ENCODE data around the gene WASHC4.

Gene WASHC4

GRCh38 chr12:105202202-105202601 lies 94.7 kb downstream of the WASHC4 start:
- Histone ChIP-seq H3K36me3 (ENCODE audit: control insufficient read depth, insufficient read depth, low read length) (peaks cover 64% of the 10 kb centered on the region), H3K4me1 (ENCODE audit: control insufficient read depth, insufficient read depth, low read length, poor library complexity, severe bottlenecking) (no peaks in the 10 kb centered on the region), H3K27me3 (replicated peaks; ENCODE audit: control insufficient read depth, insufficient read depth, low read length, poor library complexity, severe bottlenecking) (no peaks in the 10 kb centered on the region), H3K27ac (ENCODE audit: insufficient read depth, low read length, poor library complexity, severe bottlenecking) (no peak overlapping the region), H3K9me3 (ENCODE audit: control insufficient read depth, low read length) (no peaks in the 10 kb centered on the region), H3K4me3 (ENCODE audit: insufficient read depth, low read depth, low read length, poor library complexity, severe bottlenecking) (no peak overlapping the region)
- DNase-seq, result no peak

DNA sequence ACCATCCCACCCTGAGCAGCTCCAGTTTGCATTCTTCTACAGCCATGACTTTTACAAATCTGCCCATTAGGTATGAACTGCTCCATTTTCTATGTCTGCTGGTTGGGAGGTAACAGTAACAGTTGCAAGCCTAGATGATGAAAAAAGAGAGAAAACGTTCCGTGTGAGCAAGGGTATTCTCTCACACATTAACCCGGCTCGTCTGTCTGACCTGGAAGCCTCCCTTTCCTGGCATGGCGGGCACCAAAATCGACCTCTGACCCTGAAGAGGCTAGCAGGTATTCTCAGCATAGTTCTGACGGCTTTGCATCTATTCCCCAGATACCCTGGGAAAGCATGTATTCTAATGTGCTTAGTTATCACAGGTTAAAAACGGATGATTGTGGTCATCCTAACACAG lies 96.6 kb downstream of the WASHC4 start:
- Histone ChIP-seq H3K9me3 (ENCODE audit: control insufficient read depth, low read length) (no peaks in the 10 kb centered on the region), H3K4me1 (ENCODE audit: control insufficient read depth, insufficient read depth, low read length, poor library complexity, severe bottlenecking) (no peaks in the 10 kb centered on the region), H3K36me3 (ENCODE audit: control insufficient read depth, insufficient read depth, low read length) (peaks cover 60% of the 10 kb centered on the region), H3K27me3 (replicated peaks; ENCODE audit: control insufficient read depth, insufficient read depth, low read length, poor library complexity, severe bottlenecking) (no peaks in the 10 kb centered on the region), H3K4me3 (ENCODE audit: insufficient read depth, low read depth, low read length, poor library complexity, severe bottlenecking) (no peak overlapping the region), H3K27ac (ENCODE audit: insufficient read depth, low read length, poor library complexity, severe bottlenecking) (no peak overlapping the region)
- DNase-seq, result no peak

GRCh38 chr12:105204916-105205315 lies 97.4 kb downstream of the WASHC4 start:
- no peaks in the 10 kb centered on the region for H3K4me1 ChIP-seq (ENCODE audit: control insufficient read depth, insufficient read depth, low read length, poor library complexity, severe bottlenecking)
- H3K36me3 ChIP-seq (ENCODE audit: control insufficient read depth, insufficient read depth, low read length), result peaks cover 58% of the 10 kb centered on the region
- H3K4me3 ChIP-seq (ENCODE audit: insufficient read depth, low read depth, low read length, poor library complexity, severe bottlenecking), result no peak overlapping the region
- H3K27me3 ChIP-seq (replicated peaks; ENCODE audit: control insufficient read depth, insufficient read depth, low read length, poor library complexity, severe bottlenecking), result no peaks in the 10 kb centered on the region
- H3K9me3 ChIP-seq (ENCODE audit: control insufficient read depth, low read length), result no peaks in the 10 kb centered on the region
- DNase-seq, result no peak
- H3K27ac ChIP-seq (ENCODE audit: insufficient read depth, low read length, poor library complexity, severe bottlenecking), result no peak overlapping the region

DNA sequence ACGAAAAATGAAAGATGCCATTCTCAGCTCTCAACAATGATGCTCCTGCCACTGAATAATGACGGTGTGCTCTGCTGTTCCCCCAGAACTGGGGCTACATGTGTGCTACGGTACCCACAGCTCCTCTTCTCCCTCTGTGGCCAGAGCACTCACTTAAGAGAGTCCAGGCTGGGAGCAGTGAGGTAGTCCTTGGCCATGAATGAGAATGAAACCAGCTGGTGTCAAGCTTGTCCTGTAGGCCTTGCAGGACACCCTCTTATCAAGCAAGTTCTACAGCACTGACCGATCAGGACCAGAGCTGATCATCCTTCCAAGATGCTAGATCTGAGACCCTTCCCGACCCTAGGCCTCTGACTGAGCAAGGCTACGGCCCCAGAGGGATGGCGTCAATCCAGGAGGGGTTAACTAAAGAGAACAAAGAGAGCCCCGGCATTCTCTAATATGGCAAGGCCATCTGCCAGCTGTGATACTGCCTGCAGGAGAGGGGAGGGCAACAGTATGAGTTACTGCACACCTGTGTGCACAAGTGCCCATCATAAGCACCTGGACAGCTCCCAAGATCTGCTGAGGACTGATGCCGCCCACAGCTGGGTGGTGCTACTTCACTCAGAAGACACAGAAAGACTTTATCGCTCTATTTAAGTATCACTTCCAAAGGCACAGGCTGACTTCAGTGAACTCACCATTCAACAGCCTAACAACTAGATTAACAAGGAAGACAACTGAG lies 98.0 kb downstream of the WASHC4 start:
- Histone ChIP-seq H3K36me3 (ENCODE audit: control insufficient read depth, insufficient read depth, low read length) (peaks cover 56% of the 10 kb centered on the region), H3K27ac (ENCODE audit: insufficient read depth, low read length, poor library complexity, severe bottlenecking) (no peak overlapping the region), H3K4me3 (ENCODE audit: insufficient read depth, low read depth, low read length, poor library complexity, severe bottlenecking) (no peak overlapping the region), H3K27me3 (replicated peaks; ENCODE audit: control insufficient read depth, insufficient read depth, low read length, poor library complexity, severe bottlenecking) (no peaks in the 10 kb centered on the region), H3K9me3 (ENCODE audit: control insufficient read depth, low read length) (no peaks in the 10 kb centered on the region), H3K4me1 (ENCODE audit: control insufficient read depth, insufficient read depth, low read length, poor library complexity, severe bottlenecking) (no peaks in the 10 kb centered on the region)
- DNase-seq, result no peak

DNA sequence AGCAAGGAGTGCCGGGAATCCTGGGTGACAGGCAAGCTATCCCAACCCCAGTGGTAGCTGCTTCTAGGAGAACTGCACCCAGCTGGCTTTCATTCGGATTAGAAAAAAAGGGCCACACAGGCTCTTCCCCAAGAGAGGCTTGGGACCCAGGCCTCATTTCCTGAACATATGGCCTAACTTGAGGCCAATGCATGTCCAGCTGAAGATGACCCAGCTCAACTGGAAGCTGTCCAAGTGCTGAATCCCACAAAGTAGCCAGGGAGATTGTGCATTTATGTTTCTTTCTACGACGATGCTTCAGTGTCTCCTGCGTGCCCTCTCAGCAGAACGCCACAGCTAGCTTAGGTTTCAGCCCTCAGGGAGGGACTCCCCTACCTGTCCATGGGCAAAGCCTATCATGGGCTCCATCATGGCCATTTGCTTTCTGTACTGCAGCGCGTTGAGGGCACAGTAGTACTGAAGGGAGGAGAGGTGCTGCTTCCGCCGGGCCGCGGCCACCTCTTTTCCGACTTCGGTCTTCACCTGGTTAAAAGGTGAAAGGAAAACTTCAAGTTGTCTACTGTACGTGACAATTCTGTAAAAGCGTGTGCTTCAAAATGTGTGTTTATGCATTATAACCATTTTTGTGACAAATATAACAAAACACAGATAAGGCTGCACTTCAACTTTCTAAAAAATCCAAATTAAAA lies 99.3 kb downstream of the WASHC4 start:
- no peaks in the 10 kb centered on the region for H3K9me3 ChIP-seq (ENCODE audit: control insufficient read depth, low read length)
- no peak for DNase-seq
- H3K4me1 ChIP-seq (ENCODE audit: control insufficient read depth, insufficient read depth, low read length, poor library complexity, severe bottlenecking), result no peaks in the 10 kb centered on the region
- no peak overlapping the region for H3K27ac ChIP-seq (ENCODE audit: insufficient read depth, low read length, poor library complexity, severe bottlenecking)
- peaks cover 51% of the 10 kb centered on the region for H3K36me3 ChIP-seq (ENCODE audit: control insufficient read depth, insufficient read depth, low read length)
- no peak overlapping the region for H3K4me3 ChIP-seq (ENCODE audit: insufficient read depth, low read depth, low read length, poor library complexity, severe bottlenecking)
- no peaks in the 10 kb centered on the region for H3K27me3 ChIP-seq (replicated peaks; ENCODE audit: control insufficient read depth, insufficient read depth, low read length, poor library complexity, severe bottlenecking)

DNA sequence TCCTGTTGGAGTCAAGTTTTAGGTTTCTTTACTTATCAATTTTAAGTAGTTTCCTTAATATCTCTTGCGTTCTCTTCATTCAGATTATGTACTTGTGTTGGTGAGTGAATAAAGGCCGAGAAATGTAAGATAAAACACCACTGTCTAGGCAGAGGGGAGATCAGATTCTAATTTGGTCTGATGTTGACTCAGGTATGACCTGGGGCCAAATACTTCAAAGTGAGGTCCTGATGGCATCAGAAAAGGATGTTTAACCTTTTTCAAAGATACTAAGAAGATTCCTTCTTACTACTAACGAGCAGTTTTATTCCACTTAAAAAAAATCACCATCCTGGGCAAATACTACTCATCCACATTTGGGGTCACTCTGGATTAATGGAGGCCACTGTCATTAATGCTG lies 101.6 kb downstream of the WASHC4 start:
- no peaks in the 10 kb centered on the region for H3K27me3 ChIP-seq (replicated peaks; ENCODE audit: control insufficient read depth, insufficient read depth, low read length, poor library complexity, severe bottlenecking)
- H3K4me1 ChIP-seq (ENCODE audit: control insufficient read depth, insufficient read depth, low read length, poor library complexity, severe bottlenecking), result no peaks in the 10 kb centered on the region
- peaks cover 35% of the 10 kb centered on the region for H3K36me3 ChIP-seq (ENCODE audit: control insufficient read depth, insufficient read depth, low read length)
- no peak overlapping the region for H3K27ac ChIP-seq (ENCODE audit: insufficient read depth, low read length, poor library complexity, severe bottlenecking)
- H3K9me3 ChIP-seq (ENCODE audit: control insufficient read depth, low read length), result no peaks in the 10 kb centered on the region
- DNase-seq, result no peak
- H3K4me3 ChIP-seq (ENCODE audit: insufficient read depth, low read depth, low read length, poor library complexity, severe bottlenecking), result no peak overlapping the region

DNA sequence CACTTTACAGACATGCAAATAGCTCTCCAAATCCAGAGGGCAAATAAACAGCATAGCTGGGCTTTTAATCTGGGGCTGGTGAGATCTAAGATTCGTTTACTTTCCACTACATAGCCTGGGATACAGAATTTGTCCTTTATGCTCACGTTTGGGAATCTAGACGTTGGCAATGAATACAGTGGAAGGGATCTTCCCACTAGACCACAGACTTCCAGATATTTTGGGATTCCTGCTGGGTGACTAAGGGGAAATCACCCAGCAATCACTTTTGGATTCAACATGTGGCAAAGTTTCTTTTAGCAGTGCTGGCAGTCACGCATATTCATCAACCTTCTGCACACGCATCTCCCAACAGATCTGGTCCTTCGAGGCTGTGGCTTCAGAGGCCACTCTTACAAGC lies 104.9 kb downstream of the WASHC4 start:
- no peak for DNase-seq
- H3K27me3 ChIP-seq (replicated peaks; ENCODE audit: control insufficient read depth, insufficient read depth, low read length, poor library complexity, severe bottlenecking), result no peaks in the 10 kb centered on the region
- peaks cover 25% of the 10 kb centered on the region for H3K36me3 ChIP-seq (ENCODE audit: control insufficient read depth, insufficient read depth, low read length)
- no peaks in the 10 kb centered on the region for H3K4me1 ChIP-seq (ENCODE audit: control insufficient read depth, insufficient read depth, low read length, poor library complexity, severe bottlenecking)
- H3K4me3 ChIP-seq (ENCODE audit: insufficient read depth, low read depth, low read length, poor library complexity, severe bottlenecking), result no peak overlapping the region
- no peak overlapping the region for H3K27ac ChIP-seq (ENCODE audit: insufficient read depth, low read length, poor library complexity, severe bottlenecking)
- H3K9me3 ChIP-seq (ENCODE audit: control insufficient read depth, low read length), result no peaks in the 10 kb centered on the region

- H3K4me1 ChIP-seq (ENCODE audit: control insufficient read depth, insufficient read depth, low read length, poor library complexity, severe bottlenecking), result no peaks in the 10 kb centered on the region
- no peak for DNase-seq
These were observed 106.6 kb downstream of the WASHC4 start for GRCh38 chr12:105214148-105214547.

GRCh38 chr12:105214670-105215375 lies 107.3 kb downstream of the WASHC4 start:
- Histone ChIP-seq H3K27me3 (replicated peaks; ENCODE audit: control insufficient read depth, insufficient read depth, low read length, poor library complexity, severe bottlenecking) (no peaks in the 10 kb centered on the region), H3K4me3 (ENCODE audit: insufficient read depth, low read depth, low read length, poor library complexity, severe bottlenecking) (no peak overlapping the region), H3K4me1 (ENCODE audit: control insufficient read depth, insufficient read depth, low read length, poor library complexity, severe bottlenecking) (no peaks in the 10 kb centered on the region), H3K27ac (ENCODE audit: insufficient read depth, low read length, poor library complexity, severe bottlenecking) (no peak overlapping the region), H3K36me3 (ENCODE audit: control insufficient read depth, insufficient read depth, low read length) (peaks cover 20% of the 10 kb centered on the region), H3K9me3 (ENCODE audit: control insufficient read depth, low read length) (no peaks in the 10 kb centered on the region)
- DNase-seq, result no peak

More at GRCh38 chr12:105214148-105214547, 106.6 kb downstream of the WASHC4 start:
- Histone ChIP-seq H3K9me3 (ENCODE audit: control insufficient read depth, low read length) (no peaks in the 10 kb centered on the region), H3K36me3 (ENCODE audit: control insufficient read depth, insufficient read depth, low read length) (peaks cover 20% of the 10 kb centered on the region), H3K27me3 (replicated peaks; ENCODE audit: control insufficient read depth, insufficient read depth, low read length, poor library complexity, severe bottlenecking) (no peaks in the 10 kb centered on the region), H3K27ac (ENCODE audit: insufficient read depth, low read length, poor library complexity, severe bottlenecking) (no peak overlapping the region), H3K4me3 (ENCODE audit: insufficient read depth, low read depth, low read length, poor library complexity, severe bottlenecking) (no peak overlapping the region)

- H3K27me3 ChIP-seq (replicated peaks; ENCODE audit: control insufficient read depth, insufficient read depth, low read length, poor library complexity, severe bottlenecking), result no peaks in the 10 kb centered on the region
- peaks cover 41% of the 10 kb centered on the region for H3K36me3 ChIP-seq (ENCODE audit: control insufficient read depth, insufficient read depth, low read length)
- DNase-seq, result no peak
- no peaks in the 10 kb centered on the region for H3K4me1 ChIP-seq (ENCODE audit: control insufficient read depth, insufficient read depth, low read length, poor library complexity, severe bottlenecking)
- H3K9me3 ChIP-seq (ENCODE audit: control insufficient read depth, low read length), result no peaks in the 10 kb centered on the region
- H3K4me3 ChIP-seq (ENCODE audit: insufficient read depth, low read depth, low read length, poor library complexity, severe bottlenecking), result no peak overlapping the region
- H3K27ac ChIP-seq (ENCODE audit: insufficient read depth, low read length, poor library complexity, severe bottlenecking), result no peak overlapping the region
These were observed 110.9 kb downstream of the WASHC4 start for GRCh38 chr12:105218434-105218833.
